ENCODE data around the gene ADAM12.
A peak's percentile ranks its signal among the peaks of the same experiment; 100 is the strongest.

ADAM12 gene

DNA sequence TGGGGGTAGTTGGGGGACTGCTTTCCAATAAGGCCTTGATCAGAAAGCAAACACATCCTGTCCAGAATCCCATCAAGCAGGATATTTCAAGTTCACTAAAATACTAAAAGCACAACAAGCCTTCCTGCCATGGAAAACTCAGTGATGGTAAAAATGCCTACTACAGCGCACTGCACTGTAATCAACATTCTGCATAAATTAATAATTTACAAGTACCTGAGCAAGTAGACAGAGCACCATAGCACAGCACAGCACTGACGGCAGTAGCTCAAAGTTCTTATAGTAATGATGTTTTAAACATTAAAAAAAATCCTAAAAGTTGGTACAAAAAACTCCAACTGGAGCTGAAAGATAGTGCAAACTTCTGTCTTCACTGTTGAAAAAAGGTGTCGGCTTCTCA is 371.4 kb downstream of the ADAM12 start:
- no peak for DNase-seq (ENCODE audit: low read depth, low spot score)
- TF ChIP-seq ZNF274 (IDR thresholded peaks at IDR 0.05; ENCODE audit: low read depth, low read length) (no peak), SUZ12 (IDR thresholded peaks at IDR 0.05; ENCODE audit: extremely low read depth, insufficient read depth, insufficient read length) (no peak), YY1 (IDR thresholded peaks at IDR 0.05; ENCODE audit: insufficient read depth, insufficient read length) (no peak)
- H3K36me3 ChIP-seq (ENCODE audit: insufficient read depth, insufficient read length, low read length), result no peaks in the 10 kb centered on the region
- 0 out of 2 replicates have a peak, but pooled peaks cover 3% of the 10 kb centered on the region for H3K9me3 ChIP-seq (ENCODE audit: insufficient read depth, low read length)
- H3K9ac ChIP-seq (ENCODE audit: insufficient read length, low read depth), result no peak overlapping the region
- no peaks in the 10 kb centered on the region for H3K4me1 ChIP-seq (ENCODE audit: insufficient read depth, insufficient read length)
- no peaks in the 10 kb centered on the region for H3K27me3 ChIP-seq (ENCODE audit: insufficient read depth, insufficient read length)
- no peak overlapping the region for H3K4me3 ChIP-seq (ENCODE audit: insufficient read length, low read depth)

DNA sequence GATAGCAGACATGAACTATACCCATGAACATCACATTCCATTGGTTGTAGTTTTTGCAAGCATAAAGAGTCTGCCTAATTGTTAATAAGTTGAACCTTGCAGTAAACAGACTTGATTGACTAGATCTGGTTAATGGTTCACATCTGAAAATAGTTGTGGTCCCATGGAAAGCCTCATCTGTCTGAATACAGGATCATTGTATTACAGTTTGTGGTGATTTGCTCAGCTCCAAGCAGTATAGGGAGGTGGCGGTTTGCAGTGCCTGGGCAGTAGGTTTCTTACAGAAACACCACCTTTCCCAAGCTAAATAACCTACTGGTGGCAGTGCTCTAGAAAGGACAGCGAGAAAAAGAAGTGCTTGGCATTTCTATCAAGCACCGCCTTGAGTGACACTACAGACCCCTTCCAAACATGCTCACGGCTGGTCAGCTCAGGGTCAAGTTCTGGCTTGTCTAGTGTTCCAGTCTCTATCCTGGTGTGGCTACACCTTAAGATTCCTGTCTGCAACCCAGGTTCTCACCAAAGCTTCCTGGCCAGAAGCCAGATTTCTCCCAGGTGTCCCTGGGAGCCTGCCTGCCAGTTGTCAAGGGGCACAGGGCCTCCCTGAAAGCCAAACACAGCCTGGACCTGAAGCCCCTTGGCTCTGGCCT is 372.0 kb downstream of the ADAM12 start:
- Histone ChIP-seq H3K4me1 (ENCODE audit: insufficient read depth, insufficient read length) (no peaks in the 10 kb centered on the region), H3K27me3 (ENCODE audit: insufficient read depth, insufficient read length) (no peaks in the 10 kb centered on the region), H3K4me3 (ENCODE audit: insufficient read length, low read depth) (no peak overlapping the region), H3K9me3 (ENCODE audit: insufficient read depth, low read length) (0 out of 2 replicates have a peak, but pooled peaks cover 3% of the 10 kb centered on the region), H3K36me3 (ENCODE audit: insufficient read depth, insufficient read length, low read length) (no peaks in the 10 kb centered on the region), H3K9ac (ENCODE audit: insufficient read length, low read depth) (no peak overlapping the region)
- TF ChIP-seq SUZ12 (IDR thresholded peaks at IDR 0.05; ENCODE audit: extremely low read depth, insufficient read depth, insufficient read length) (no peak), ZNF274 (IDR thresholded peaks at IDR 0.05; ENCODE audit: low read depth, low read length) (no peak), YY1 (IDR thresholded peaks at IDR 0.05; ENCODE audit: insufficient read depth, insufficient read length) (no peak)
- no peak for DNase-seq (ENCODE audit: low read depth, low spot score)

DNA sequence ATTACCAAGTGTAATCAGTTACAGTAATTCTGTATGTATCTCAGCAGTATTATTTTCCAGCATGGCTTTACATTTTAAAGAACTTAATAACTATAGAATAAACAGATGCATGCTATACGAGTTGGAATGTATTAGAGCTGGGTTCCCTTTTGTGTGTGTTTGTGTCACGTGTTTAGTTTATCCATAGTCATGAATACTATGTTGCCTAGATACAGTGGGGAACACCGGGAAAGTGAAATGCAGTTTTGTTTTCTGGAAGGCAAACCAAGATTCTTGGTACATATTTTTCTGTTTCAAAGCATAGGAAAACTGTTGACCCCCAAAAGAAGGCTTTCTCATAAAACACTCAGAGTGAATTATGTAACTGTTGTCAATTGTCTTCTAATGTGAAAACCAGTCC is 372.9 kb downstream of the ADAM12 start:
- Histone ChIP-seq H3K9me3 (ENCODE audit: insufficient read depth, low read length) (peaks cover 9% of the 10 kb centered on the region; the same call in 1 of the 2 replicates), H3K4me1 (ENCODE audit: insufficient read depth, insufficient read length) (no peaks in the 10 kb centered on the region), H3K9ac (ENCODE audit: insufficient read length, low read depth) (no peak overlapping the region), H3K36me3 (ENCODE audit: insufficient read depth, insufficient read length, low read length) (no peaks in the 10 kb centered on the region), H3K27me3 (ENCODE audit: insufficient read depth, insufficient read length) (no peaks in the 10 kb centered on the region), H3K4me3 (ENCODE audit: insufficient read length, low read depth) (no peak overlapping the region)
- DNase-seq (ENCODE audit: low read depth, low spot score), result no peak
- TF ChIP-seq SUZ12 (IDR thresholded peaks at IDR 0.05; ENCODE audit: extremely low read depth, insufficient read depth, insufficient read length) (no peak), YY1 (IDR thresholded peaks at IDR 0.05; ENCODE audit: insufficient read depth, insufficient read length) (no peak), ZNF274 (IDR thresholded peaks at IDR 0.05; ENCODE audit: low read depth, low read length) (no peak)

DNA sequence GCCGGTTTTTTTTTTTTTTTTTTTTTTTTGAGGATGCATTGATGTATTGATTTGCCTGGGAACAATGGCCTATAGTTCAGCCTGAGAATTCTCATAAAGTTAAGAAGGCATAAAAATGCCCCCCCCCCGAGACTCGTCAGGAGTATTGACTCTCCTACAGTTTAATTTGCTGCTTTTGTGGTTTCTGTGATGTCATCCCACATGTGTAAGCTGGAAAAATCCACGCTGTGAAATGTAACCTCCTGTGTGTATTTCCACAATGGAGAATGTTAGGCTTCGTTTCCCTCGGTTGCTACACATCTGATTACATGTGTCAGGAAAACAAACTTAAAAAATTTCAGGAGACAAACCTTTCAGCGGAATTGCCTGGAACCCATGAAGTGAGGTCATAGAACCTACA is 374.0 kb downstream of the ADAM12 start:
- DNase-seq (ENCODE audit: low read depth, low spot score), result no peak
- Histone ChIP-seq H3K4me1 (ENCODE audit: insufficient read depth, insufficient read length) (no peaks in the 10 kb centered on the region), H3K27me3 (ENCODE audit: insufficient read depth, insufficient read length) (no peaks in the 10 kb centered on the region), H3K9ac (ENCODE audit: insufficient read length, low read depth) (no peak overlapping the region), H3K4me3 (ENCODE audit: insufficient read length, low read depth) (no peak overlapping the region), H3K9me3 (ENCODE audit: insufficient read depth, low read length) (peaks cover 9% of the 10 kb centered on the region; the same call in 1 of the 2 replicates), H3K36me3 (ENCODE audit: insufficient read depth, insufficient read length, low read length) (no peaks in the 10 kb centered on the region)
- TF ChIP-seq ZNF274 (IDR thresholded peaks at IDR 0.05; ENCODE audit: low read depth, low read length) (no peak), YY1 (IDR thresholded peaks at IDR 0.05; ENCODE audit: insufficient read depth, insufficient read length) (no peak), SUZ12 (IDR thresholded peaks at IDR 0.05; ENCODE audit: extremely low read depth, insufficient read depth, insufficient read length) (no peak)

DNA sequence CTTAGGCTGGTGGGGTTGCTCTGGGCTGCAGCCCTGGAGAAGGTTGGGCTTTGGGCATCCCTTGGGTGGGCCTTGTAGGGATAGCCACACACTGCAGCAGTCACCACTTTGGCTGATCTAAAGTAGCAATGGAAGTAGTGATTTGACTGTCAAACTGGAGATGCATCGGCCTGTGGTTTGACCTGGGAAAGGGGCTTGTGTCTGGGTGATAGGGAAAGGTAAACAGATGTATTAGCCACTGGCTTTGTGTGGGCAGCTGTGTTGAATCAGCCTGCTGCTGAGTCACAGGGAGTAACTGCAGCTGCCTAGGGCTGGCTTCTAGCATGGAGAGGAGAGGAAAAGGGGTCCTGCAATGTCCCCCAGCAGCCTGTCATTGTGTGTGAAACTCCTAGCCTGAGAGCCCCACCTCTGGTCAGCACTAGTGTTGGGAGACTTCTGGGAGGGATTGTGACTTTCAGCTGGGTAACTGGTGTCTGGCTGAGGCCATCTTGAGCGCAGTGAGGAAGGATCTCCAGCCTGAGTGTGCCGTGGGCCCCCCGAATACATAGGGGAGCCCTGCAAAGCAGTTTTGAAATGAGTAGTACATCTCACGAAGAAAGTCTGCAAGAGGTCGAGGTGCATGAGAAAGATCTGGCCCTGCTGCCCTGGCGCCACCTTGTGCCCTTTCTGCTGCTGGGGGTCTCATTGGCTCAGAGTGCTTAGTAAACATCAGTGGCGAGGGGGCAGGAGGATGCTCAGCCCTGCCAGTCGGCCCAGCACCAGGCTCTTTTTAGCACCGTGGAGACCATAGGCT is 374.6 kb downstream of the ADAM12 start:
- peaks cover 9% of the 10 kb centered on the region; the same call in 1 of the 2 replicates for H3K9me3 ChIP-seq (ENCODE audit: insufficient read depth, low read length)
- H3K9ac ChIP-seq (ENCODE audit: insufficient read length, low read depth), result no peak overlapping the region
- no peaks in the 10 kb centered on the region for H3K27me3 ChIP-seq (ENCODE audit: insufficient read depth, insufficient read length)
- TF ChIP-seq ZNF274 (IDR thresholded peaks at IDR 0.05; ENCODE audit: low read depth, low read length) (no peak), SUZ12 (IDR thresholded peaks at IDR 0.05; ENCODE audit: extremely low read depth, insufficient read depth, insufficient read length) (no peak)
- no peaks in the 10 kb centered on the region for H3K36me3 ChIP-seq (ENCODE audit: insufficient read depth, insufficient read length, low read length)
- H3K4me3 ChIP-seq (ENCODE audit: insufficient read length, low read depth), result no peak overlapping the region
- peak; percentile 6 for DNase-seq (ENCODE audit: low read depth, low spot score)
- H3K4me1 ChIP-seq (ENCODE audit: insufficient read depth, insufficient read length), result no peaks in the 10 kb centered on the region

DNA sequence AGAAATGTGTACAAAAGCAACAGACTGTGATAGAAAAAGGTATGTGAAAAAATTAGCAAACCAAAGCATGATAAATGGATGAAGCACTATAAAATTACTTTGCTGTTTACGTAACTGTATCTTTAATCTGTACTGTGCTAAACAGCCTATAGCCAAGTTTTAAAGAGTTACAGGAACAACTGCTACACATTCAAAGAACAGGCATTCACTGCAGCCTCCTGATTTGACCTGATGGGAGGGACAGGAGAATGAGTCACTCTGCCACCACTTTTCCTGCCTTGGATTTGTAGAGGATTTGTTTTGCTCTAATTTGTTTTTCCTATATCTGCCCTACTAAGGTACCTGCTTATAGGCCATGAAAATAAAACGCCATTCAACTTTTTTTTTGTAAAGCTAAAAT is 375.8 kb downstream of the ADAM12 start:
- H3K9ac ChIP-seq (ENCODE audit: insufficient read length, low read depth), result no peak overlapping the region
- no peaks in the 10 kb centered on the region for H3K27me3 ChIP-seq (ENCODE audit: insufficient read depth, insufficient read length)
- no peaks in the 10 kb centered on the region for H3K4me1 ChIP-seq (ENCODE audit: insufficient read depth, insufficient read length)
- H3K36me3 ChIP-seq (ENCODE audit: insufficient read depth, insufficient read length, low read length), result no peaks in the 10 kb centered on the region
- TF ChIP-seq SUZ12 (IDR thresholded peaks at IDR 0.05; ENCODE audit: extremely low read depth, insufficient read depth, insufficient read length), result no peak
- no peak for TF ChIP-seq ZNF274 (IDR thresholded peaks at IDR 0.05; ENCODE audit: low read depth, low read length)
- TF ChIP-seq YY1 (IDR thresholded peaks at IDR 0.05; ENCODE audit: insufficient read depth, insufficient read length), result no peak
- peaks cover 7% of the 10 kb centered on the region; the same call in 1 of the 2 replicates for H3K9me3 ChIP-seq (ENCODE audit: insufficient read depth, low read length)
- no peak for DNase-seq (ENCODE audit: low read depth, low spot score)
- H3K4me3 ChIP-seq (ENCODE audit: insufficient read length, low read depth), result no peak overlapping the region

DNA sequence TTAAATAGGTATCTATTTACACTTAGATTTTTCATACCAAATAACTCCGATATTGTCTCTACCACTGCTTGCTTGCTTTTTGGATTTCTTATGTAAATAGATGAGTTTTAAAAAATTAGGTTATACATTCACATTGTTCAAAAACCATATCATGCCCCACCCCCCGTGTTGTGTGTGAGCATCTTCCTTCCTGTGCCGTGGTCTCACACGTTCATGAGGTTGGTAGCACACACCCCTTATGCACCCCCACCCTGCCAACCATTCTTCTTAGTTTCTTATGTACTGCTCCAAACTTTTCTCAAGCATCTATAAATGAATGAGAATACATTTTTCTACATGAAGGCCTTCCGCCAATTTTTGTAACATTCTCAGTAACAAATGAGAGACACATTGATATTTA is 376.3 kb downstream of the ADAM12 start:
- H3K9me3 ChIP-seq (ENCODE audit: insufficient read depth, low read length), result peaks cover 7% of the 10 kb centered on the region; the same call in 1 of the 2 replicates
- no peaks in the 10 kb centered on the region for H3K27me3 ChIP-seq (ENCODE audit: insufficient read depth, insufficient read length)
- TF ChIP-seq SUZ12 (IDR thresholded peaks at IDR 0.05; ENCODE audit: extremely low read depth, insufficient read depth, insufficient read length) (no peak), ZNF274 (IDR thresholded peaks at IDR 0.05; ENCODE audit: low read depth, low read length) (no peak), YY1 (IDR thresholded peaks at IDR 0.05; ENCODE audit: insufficient read depth, insufficient read length) (no peak)
- no peaks in the 10 kb centered on the region for H3K36me3 ChIP-seq (ENCODE audit: insufficient read depth, insufficient read length, low read length)
- H3K4me3 ChIP-seq (ENCODE audit: insufficient read length, low read depth), result no peak overlapping the region
- no peaks in the 10 kb centered on the region for H3K4me1 ChIP-seq (ENCODE audit: insufficient read depth, insufficient read length)
- no peak for DNase-seq (ENCODE audit: low read depth, low spot score)
- H3K9ac ChIP-seq (ENCODE audit: insufficient read length, low read depth), result no peak overlapping the region

All from NT2/D1 (cell line).